Endometrial microvascular endothelial cells (primary cell): Measurements from ENCODE around the gene HLA-DMA. TPM values are rescaled to one million over a fixed set of nuclear protein-coding genes. Genes with fewer than 3 reads are reported as not detected.

Experiments
- total RNA-seq: library from RNA; depleted of rRNA; stranded (reverse); fragments of >200 nt; gene quantifications from one replicate; pipeline ENCODE4 v1.2.3, GENCODE V29; 2015; ENCODE audit errors: inconsistent ontology term

The HLA-DMA gene
- total RNA-seq, 1 donor from 2014 or later = 7.3 TPM

Other genes starting within 250 kb of the HLA-DMA start
- gene HLA-DQA2, start 211.7 kb downstream of the HLA-DMA start, total RNA-seq = not detected
- gene HLA-DQB2, start 189.6 kb downstream of the HLA-DMA start, total RNA-seq = not detected
- gene HLA-DOB, start 136.1 kb downstream of the HLA-DMA start, total RNA-seq = 1.0 TPM
- 27.4 TPM for gene TAP2, start 114.4 kb downstream of the HLA-DMA start, total RNA-seq
- 106 TPM for gene PSMB8, start 109.0 kb downstream of the HLA-DMA start, total RNA-seq
- gene TAP1, start 99.4 kb downstream of the HLA-DMA start, total RNA-seq = 106 TPM
- gene PSMB9, start 98.9 kb downstream of the HLA-DMA start, total RNA-seq = 97.9 TPM
- 3.3 TPM for gene HLA-DMB, start 12.1 kb downstream of the HLA-DMA start, total RNA-seq
- 105 TPM for gene BRD2, start 15.5 kb upstream of the HLA-DMA start, total RNA-seq
- gene HLA-DOA, start 56.5 kb upstream of the HLA-DMA start, total RNA-seq = not detected
- 8.6 TPM for gene HLA-DPA1, start 120.6 kb upstream of the HLA-DMA start, total RNA-seq
- gene HLA-DPB1, start 122.9 kb upstream of the HLA-DMA start, total RNA-seq = 36.7 TPM
- gene COL11A2, start 239.4 kb upstream of the HLA-DMA start, total RNA-seq = not detected
- 19.3 TPM for gene RXRB, start 247.6 kb upstream of the HLA-DMA start, total RNA-seq
- 102 TPM for gene SLC39A7, start 247.8 kb upstream of the HLA-DMA start, total RNA-seq